OCI-LY3 (cell line): Measurements from ENCODE around the gene SHISA7.
"Not testable (repeated sequence)": the region's sequence is repeated elsewhere in the genome, so short reads cannot be mapped to it uniquely, and the experiment has no call there.

Experiments
- H2AFZ ChIP-seq: fragments of 200-600, 300-600 bp; shearing (Covaris generic); 2 replicates; pipeline ENCODE4 v1.6.0; 2014; ENCODE audit warnings: antibody characterized with exemption, low read depth, low read length
- H3K27ac ChIP-seq: fragments of 200-600, 300-600 bp; sonication (generic); 2 replicates; pipeline ENCODE4 v1.5.1; 2014; ENCODE audit warnings: mild to moderate bottlenecking, low read length, moderate library complexity, mixed read lengths
- H3K27me3 ChIP-seq: fragments of 200-600, 300-600 bp; sonication (generic); 2 replicates; pipeline ENCODE4 v1.6.1; 2014; ENCODE audit warnings: low read depth, low read length, mixed read lengths
- H3K36me3 ChIP-seq: fragments of 200-600, 300-600 bp; sonication (generic); replicated peaks from 2 replicates; pipeline ENCODE3; 2014; ENCODE audit warnings: low read depth, low read length, mixed read lengths
- H3K4me1 ChIP-seq: fragments of 300-600, 200-600 bp; sonication (generic); 2 replicates; pipeline ENCODE4 v1.6.1; 2014; ENCODE audit warnings: low read length, mixed read lengths
- H3K4me2 ChIP-seq: fragments of 200-600, 300-600 bp; sonication (generic); 2 replicates; pipeline ENCODE4 v1.6.1; 2014; ENCODE audit warnings: low read length, mixed read lengths
- H3K4me3 ChIP-seq: fragments of 300-600, 200-600 bp; sonication (generic); 2 replicates; pipeline ENCODE4 v1.5.1; 2014; ENCODE audit warnings: antibody characterized with exemption, mild to moderate bottlenecking, low read length, moderate library complexity
- H3K79me2 ChIP-seq: fragments of 300-600, 200-600 bp; shearing (Covaris generic); 2 replicates; pipeline ENCODE4 v1.6.1; 2014; ENCODE audit warnings: mild to moderate bottlenecking, low read length, mixed read lengths
- H3K9ac ChIP-seq: fragments of 300-600, 200-600 bp; shearing (Covaris generic); 2 replicates; pipeline ENCODE4 v1.6.0; 2014; ENCODE audit warnings: mild to moderate bottlenecking, low read length, moderate library complexity
- H3K9me3 ChIP-seq: fragments of 200-600, 300-600 bp; shearing (Covaris generic); 2 replicates; pipeline ENCODE4 v1.6.1; 2014; ENCODE audit warnings: low read length, mixed read lengths; ENCODE audit not compliant: insufficient read depth
- H4K20me1 ChIP-seq: fragments of 200-600, 300-600 bp; sonication (generic); 2 replicates; pipeline ENCODE4 v1.6.1; 2016; ENCODE audit warnings: low read length, mixed read lengths; ENCODE audit not compliant: insufficient read depth
- EZH2phosphoT487 ChIP-seq: fragments of 200-600 bp; shearing (Covaris generic); IDR thresholded peaks from 2 replicates; pipeline ENCODE4 v1.6.1; 2018; ENCODE audit warnings: antibody characterized with exemption, mixed run types, low read depth
- TF ChIP-seq, protein P1 (sequence below): fragments of 200-600, 300-600 bp; sonication (generic); IDR thresholded peaks from 2 replicates; pipeline ENCODE4 v1.5.1; 2014; ENCODE audit warnings: antibody characterized with exemption, low read length, low read depth

Gene SHISA7

GRCh38 chr19:55431183-55431582, 11.9 kb downstream of the SHISA7 start:
- Histone ChIP-seq H3K9me3 (no peaks in the 10 kb centered on the region), H3K4me1 (no peaks in the 10 kb centered on the region), H3K36me3 (no peaks in the 10 kb centered on the region), H3K27ac (no peak overlapping the region), H3K79me2 (no peaks in the 10 kb centered on the region), H2AFZ (no peak overlapping the region), H3K9ac (no peak overlapping the region), H3K4me2 (no peak overlapping the region), H4K20me1 (no peaks in the 10 kb centered on the region), H3K4me3 (no peak overlapping the region), H3K27me3 (no peaks in the 10 kb centered on the region; the same call in 1 of the 2 replicates)
- TF ChIP-seq, protein P1, sequence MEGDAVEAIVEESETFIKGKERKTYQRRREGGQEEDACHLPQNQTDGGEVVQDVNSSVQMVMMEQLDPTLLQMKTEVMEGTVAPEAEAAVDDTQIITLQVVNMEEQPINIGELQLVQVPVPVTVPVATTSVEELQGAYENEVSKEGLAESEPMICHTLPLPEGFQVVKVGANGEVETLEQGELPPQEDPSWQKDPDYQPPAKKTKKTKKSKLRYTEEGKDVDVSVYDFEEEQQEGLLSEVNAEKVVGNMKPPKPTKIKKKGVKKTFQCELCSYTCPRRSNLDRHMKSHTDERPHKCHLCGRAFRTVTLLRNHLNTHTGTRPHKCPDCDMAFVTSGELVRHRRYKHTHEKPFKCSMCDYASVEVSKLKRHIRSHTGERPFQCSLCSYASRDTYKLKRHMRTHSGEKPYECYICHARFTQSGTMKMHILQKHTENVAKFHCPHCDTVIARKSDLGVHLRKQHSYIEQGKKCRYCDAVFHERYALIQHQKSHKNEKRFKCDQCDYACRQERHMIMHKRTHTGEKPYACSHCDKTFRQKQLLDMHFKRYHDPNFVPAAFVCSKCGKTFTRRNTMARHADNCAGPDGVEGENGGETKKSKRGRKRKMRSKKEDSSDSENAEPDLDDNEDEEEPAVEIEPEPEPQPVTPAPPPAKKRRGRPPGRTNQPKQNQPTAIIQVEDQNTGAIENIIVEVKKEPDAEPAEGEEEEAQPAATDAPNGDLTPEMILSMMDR: no peak
- no peak for TF ChIP-seq EZH2phosphoT487

GRCh38 chr19:55426042-55426441, 17.1 kb downstream of the SHISA7 start:
- Histone ChIP-seq H3K36me3 (no peaks in the 10 kb centered on the region), H3K4me3 (no peak overlapping the region), H3K4me1 (no peaks in the 10 kb centered on the region), H3K4me2 (no peak overlapping the region), H3K79me2 (no peaks in the 10 kb centered on the region), H3K27me3 (no peaks in the 10 kb centered on the region; the same call in none of the 2 replicates), H3K9ac (no peak overlapping the region), H3K9me3 (no peaks in the 10 kb centered on the region), H4K20me1 (no peaks in the 10 kb centered on the region), H2AFZ (no peak overlapping the region), H3K27ac (no peak overlapping the region)
- TF ChIP-seq, protein P1: no peak
- TF ChIP-seq EZH2phosphoT487: no peak

- peaks cover 11% of the 10 kb centered on the region for H3K27me3 ChIP-seq
These were observed 18.6 kb downstream of the SHISA7 start for GRCh38 chr19:55424518-55424917.

GRCh38 chr19:55423225-55424005, 19.7 kb downstream of the SHISA7 start:
- Histone ChIP-seq H3K9ac (no peak overlapping the region), H3K36me3 (no peaks in the 10 kb centered on the region), H3K4me2 (no peak overlapping the region), H2AFZ (no peak overlapping the region), H3K4me3 (no peak overlapping the region), H3K27ac (no peak overlapping the region), H3K27me3 (peaks cover 13% of the 10 kb centered on the region), H3K9me3 (no peaks in the 10 kb centered on the region), H4K20me1 (no peaks in the 10 kb centered on the region), H3K4me1 (no peaks in the 10 kb centered on the region), H3K79me2 (no peaks in the 10 kb centered on the region)
- TF ChIP-seq EZH2phosphoT487: no peak

More at GRCh38 chr19:55424518-55424917, 18.6 kb downstream of the SHISA7 start:
- no peaks in the 10 kb centered on the region for H3K4me1 ChIP-seq
- H3K9ac ChIP-seq: no peak overlapping the region
- no peaks in the 10 kb centered on the region for H3K79me2 ChIP-seq
- no peak overlapping the region for H3K4me2 ChIP-seq
- H3K9me3 ChIP-seq: no peaks in the 10 kb centered on the region
- no peak overlapping the region for H3K27ac ChIP-seq
- no peaks in the 10 kb centered on the region for H4K20me1 ChIP-seq
- H2AFZ ChIP-seq: no peak overlapping the region
- no peak for TF ChIP-seq EZH2phosphoT487
- TF ChIP-seq, protein P1: no peak
- H3K4me3 ChIP-seq: no peak overlapping the region
- H3K36me3 ChIP-seq: no peaks in the 10 kb centered on the region

DNA sequence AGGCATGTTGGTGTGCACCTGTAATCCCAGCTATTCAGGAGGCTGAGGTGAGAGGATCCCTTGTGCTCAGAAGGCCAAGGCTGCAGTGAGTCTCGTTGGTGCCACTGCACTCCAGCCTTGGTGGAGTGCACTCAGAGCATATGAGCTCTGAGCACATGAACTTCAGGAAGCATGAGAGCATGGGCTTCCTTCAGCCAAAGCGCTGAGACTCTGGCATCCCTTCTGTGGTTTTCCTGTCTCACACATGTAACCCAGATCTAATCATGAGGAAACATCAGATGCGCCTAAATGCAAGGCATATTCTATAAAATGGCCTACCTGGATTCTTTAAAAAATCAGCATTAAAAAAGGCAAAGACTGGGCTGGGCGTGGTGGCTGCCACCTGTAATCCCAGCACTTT, 21.8 kb downstream of the SHISA7 start:
- not testable (repeated sequence) for H4K20me1 ChIP-seq, H3K79me2 ChIP-seq, H2AFZ ChIP-seq, H3K9me3 ChIP-seq, H3K4me3 ChIP-seq, H3K27ac ChIP-seq, H3K4me1 ChIP-seq, H3K4me2 ChIP-seq, H3K36me3 ChIP-seq, H3K9ac ChIP-seq
- H3K27me3 ChIP-seq: peaks cover 13% of the 10 kb centered on the region
